ENCODE data around the gene ATP10A.

Gene ATP10A, protein sequence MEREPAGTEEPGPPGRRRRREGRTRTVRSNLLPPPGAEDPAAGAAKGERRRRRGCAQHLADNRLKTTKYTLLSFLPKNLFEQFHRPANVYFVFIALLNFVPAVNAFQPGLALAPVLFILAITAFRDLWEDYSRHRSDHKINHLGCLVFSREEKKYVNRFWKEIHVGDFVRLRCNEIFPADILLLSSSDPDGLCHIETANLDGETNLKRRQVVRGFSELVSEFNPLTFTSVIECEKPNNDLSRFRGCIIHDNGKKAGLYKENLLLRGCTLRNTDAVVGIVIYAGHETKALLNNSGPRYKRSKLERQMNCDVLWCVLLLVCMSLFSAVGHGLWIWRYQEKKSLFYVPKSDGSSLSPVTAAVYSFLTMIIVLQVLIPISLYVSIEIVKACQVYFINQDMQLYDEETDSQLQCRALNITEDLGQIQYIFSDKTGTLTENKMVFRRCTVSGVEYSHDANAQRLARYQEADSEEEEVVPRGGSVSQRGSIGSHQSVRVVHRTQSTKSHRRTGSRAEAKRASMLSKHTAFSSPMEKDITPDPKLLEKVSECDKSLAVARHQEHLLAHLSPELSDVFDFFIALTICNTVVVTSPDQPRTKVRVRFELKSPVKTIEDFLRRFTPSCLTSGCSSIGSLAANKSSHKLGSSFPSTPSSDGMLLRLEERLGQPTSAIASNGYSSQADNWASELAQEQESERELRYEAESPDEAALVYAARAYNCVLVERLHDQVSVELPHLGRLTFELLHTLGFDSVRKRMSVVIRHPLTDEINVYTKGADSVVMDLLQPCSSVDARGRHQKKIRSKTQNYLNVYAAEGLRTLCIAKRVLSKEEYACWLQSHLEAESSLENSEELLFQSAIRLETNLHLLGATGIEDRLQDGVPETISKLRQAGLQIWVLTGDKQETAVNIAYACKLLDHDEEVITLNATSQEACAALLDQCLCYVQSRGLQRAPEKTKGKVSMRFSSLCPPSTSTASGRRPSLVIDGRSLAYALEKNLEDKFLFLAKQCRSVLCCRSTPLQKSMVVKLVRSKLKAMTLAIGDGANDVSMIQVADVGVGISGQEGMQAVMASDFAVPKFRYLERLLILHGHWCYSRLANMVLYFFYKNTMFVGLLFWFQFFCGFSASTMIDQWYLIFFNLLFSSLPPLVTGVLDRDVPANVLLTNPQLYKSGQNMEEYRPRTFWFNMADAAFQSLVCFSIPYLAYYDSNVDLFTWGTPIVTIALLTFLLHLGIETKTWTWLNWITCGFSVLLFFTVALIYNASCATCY (N-terminal part only)

DNA sequence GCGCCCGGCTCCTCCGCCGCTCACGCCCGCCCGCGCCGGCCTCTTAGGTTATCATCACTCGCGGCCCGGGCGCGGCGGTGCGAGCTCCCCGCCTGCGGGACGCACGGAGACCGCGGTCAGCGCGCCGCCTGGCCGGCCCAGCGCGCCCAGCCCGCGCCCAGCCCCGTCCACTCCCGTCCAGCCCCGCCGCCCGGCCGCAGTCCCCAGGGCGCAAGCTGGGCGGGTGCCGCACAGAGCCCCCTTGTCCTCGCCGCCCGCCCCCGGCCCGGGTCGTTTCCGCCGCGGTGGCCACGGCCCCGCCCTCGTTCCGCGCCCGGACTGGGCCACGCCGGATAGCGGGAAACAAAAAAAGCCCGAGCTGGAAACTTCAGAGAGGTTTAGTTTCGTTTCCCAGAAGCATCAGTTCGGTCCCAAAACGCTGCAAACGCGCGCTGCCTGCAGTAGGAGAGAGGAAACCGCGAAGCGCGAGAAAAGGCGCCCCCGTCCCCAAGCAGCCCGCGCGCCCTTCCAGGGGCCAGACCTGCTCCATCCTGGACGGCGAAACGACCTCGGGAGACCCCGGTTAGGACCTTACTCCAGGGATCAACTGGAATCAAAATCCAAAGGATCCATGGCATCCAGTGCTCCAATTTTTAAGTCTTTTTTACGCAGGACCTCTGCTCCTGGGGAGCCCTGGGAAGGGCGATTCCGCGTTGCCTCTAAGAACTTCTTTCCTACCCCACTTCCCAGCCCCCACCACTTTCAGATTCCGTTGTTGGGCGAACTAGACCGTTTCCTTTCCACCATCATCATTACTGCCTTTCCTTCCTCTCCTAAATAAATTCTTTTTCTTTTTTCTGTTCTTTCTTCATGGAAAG is at the start of gene ATP10A:
Gene ATP10A (minus strand): TSS at position 217 of the 857 bp plus-strand sequence. CDS start 231 bp downstream, outside the sequence.
- no peak for DNase-seq (ENCODE audit: low spot score)
- TF ChIP-seq, protein P1, sequence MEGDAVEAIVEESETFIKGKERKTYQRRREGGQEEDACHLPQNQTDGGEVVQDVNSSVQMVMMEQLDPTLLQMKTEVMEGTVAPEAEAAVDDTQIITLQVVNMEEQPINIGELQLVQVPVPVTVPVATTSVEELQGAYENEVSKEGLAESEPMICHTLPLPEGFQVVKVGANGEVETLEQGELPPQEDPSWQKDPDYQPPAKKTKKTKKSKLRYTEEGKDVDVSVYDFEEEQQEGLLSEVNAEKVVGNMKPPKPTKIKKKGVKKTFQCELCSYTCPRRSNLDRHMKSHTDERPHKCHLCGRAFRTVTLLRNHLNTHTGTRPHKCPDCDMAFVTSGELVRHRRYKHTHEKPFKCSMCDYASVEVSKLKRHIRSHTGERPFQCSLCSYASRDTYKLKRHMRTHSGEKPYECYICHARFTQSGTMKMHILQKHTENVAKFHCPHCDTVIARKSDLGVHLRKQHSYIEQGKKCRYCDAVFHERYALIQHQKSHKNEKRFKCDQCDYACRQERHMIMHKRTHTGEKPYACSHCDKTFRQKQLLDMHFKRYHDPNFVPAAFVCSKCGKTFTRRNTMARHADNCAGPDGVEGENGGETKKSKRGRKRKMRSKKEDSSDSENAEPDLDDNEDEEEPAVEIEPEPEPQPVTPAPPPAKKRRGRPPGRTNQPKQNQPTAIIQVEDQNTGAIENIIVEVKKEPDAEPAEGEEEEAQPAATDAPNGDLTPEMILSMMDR (IDR thresholded peaks at IDR 0.05): no peak
- H3K27ac ChIP-seq: peak within 1 kb of the TSS; percentile 95 to 97

DNA sequence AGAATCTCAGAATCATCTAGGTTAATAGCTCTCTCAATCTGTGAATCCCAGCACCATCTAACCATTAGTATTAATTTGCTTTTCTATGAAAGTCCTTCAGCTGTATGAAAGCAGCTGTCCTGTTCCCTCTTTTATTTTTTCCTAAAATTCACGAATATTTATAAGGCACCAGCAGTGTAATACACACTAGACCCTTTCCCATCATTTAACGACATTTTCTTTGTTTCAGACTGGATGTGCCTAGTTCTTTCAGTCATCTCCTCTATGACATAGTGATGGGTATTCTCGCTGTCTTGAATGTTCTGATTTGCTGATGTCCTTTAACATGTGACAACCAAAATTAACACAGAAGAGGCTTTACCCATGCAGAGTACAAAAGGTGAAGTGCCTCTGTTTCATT is 48.9 kb upstream of the ATP10A start:
- no peak overlapping the region for H3K27ac ChIP-seq
- TF ChIP-seq, protein P1 (IDR thresholded peaks at IDR 0.05): no peak
- DNase-seq (ENCODE audit: low spot score): no peak
- H3K4me3 ChIP-seq: no peak overlapping the region

More for the DNA sequence above, at the start of gene ATP10A:
- H3K4me3 ChIP-seq: peak within 1 kb of the TSS; percentile 82

DNA sequence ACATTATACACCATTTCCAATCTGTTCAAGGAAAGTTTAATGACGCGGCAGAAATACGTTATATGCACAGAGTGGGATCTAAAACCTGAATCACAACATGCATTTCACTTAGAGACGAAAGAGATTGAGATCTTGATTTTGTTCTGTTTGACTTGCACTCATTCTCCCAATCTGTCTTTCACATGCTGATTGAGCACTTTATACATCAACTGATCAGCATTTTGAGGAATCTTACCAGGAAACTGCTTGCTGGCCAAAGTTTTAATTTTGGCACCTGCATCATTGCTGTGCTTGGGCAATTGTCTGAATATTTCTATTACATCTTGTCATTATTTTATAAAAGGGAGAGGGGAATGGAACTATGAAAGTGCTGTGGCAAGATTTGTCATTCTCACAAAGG is 47.7 kb upstream of the ATP10A start:
- TF ChIP-seq, protein P1 (IDR thresholded peaks at IDR 0.05): no peak
- no peak for DNase-seq (ENCODE audit: low spot score)
- Histone ChIP-seq H3K27ac (no peak overlapping the region), H3K4me3 (no peak overlapping the region)

DNA sequence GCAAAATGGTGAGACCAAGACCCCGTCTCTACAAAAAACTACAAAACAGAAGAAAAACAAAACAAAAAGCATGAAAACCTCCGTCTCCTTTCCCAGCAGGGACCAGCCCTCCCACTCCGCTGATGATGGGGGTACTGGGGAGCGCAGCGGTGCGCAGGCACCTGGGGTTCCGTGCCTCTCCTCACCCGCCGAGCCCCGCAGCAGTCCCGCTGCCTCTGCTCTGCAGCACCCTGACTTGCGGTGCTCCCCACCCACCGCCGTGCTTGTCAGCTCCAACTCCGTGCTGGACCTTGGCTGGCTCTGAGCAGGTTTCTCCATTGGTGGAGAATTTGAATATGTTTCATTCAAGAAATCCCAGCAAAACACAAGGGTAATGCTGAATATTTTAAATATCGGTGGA is 46.7 kb upstream of the ATP10A start:
- DNase-seq (ENCODE audit: low spot score): no peak
- TF ChIP-seq, protein P1 (IDR thresholded peaks at IDR 0.05): no peak

DNA sequence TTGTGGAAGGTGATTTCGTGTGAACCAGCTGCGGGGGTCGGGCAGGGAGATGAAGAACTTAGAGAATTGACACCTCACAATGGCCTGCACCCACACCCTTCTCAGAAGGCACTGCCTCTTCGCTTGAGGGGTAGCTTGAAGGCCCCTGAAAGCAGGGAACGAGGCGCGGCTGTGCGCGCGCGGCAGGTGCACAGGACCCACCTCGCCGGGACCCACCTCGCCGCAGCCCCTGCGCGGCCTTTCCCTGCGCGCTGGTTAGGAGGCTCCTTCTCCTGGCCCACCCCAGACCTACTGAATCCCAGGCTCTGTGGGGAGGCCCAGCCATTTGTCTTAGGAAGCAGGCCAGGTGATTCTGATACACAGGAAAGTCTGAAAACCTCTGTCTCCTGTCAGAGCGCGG is 46.2 kb upstream of the ATP10A start:
- TF ChIP-seq, protein P1 (IDR thresholded peaks at IDR 0.05): no peak
- DNase-seq (ENCODE audit: low spot score): no peak
- Histone ChIP-seq H3K27ac (no peak overlapping the region), H3K4me3 (no peak overlapping the region)

More for the DNA sequence above, 46.7 kb upstream of the ATP10A start:
- Histone ChIP-seq H3K4me3 (no peak overlapping the region), H3K27ac (no peak overlapping the region)

DNA sequence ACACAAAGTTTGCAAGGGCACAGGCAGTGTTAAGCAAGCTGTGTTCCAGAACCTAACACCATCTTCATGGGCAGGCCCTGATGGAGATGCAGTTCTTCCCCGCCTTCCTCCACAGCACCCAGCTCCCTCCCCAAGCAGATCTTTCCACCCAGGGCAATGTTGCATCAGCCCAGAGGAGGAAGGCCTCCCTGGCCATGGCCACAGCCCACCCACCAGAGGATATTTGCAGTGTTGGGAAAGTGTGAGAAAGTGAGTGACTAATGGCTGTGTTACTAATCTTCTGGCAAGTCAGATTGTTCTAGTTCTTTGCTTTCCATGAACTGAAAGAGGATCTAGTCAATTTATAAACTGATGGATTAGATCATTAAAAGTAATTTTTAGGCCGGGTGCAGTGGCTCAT is 42.0 kb upstream of the ATP10A start:
- TF ChIP-seq, protein P1 (IDR thresholded peaks at IDR 0.05): no peak
- no peak for DNase-seq (ENCODE audit: low spot score)
- Histone ChIP-seq H3K27ac (no peak overlapping the region), H3K4me3 (no peak overlapping the region)
